ENCODE results near the gene ALG9. TPM values are rescaled to one million over a fixed set of nuclear protein-coding genes. Genes with fewer than 3 reads are reported as not detected.

The ALG9 gene
- total RNA-seq, 4 donors from 2014 or later, result 10.3 to 22.5 (median 14.9) TPM

GRCh38 chr11:111917312-111917711 lies 45.9 kb upstream of the ALG9 start:
- DNase-seq, result no peak
- Histone ChIP-seq H3K4me3 (no peak overlapping the region), H3K9me3 (no peaks in the 10 kb centered on the region), H3K4me1 (peaks cover 51 to 60% of the 10 kb centered on the region in 2 donors), H3K27me3 (no peaks in the 10 kb centered on the region), H3K27ac (peak overlapping the region; percentile 91 to 94 (median 92)), H3K36me3 (no peaks in the 10 kb centered on the region)
- TF ChIP-seq POLR2A (IDR thresholded peaks at IDR 0.05) (no peak), CTCF (IDR thresholded peaks at IDR 0.05 in 4 of 5, conservative IDR thresholded peaks at IDR 0.05 in 1 of 5) (no peak)
- in situ Hi-C loops (cut with MboI; ENCODE audit: low sequenced_read_pairs in 4 of 4) (no loop called here), intact Hi-C loops (cut with DNase I; ENCODE audit: low total_unique reads) (no loop called here)
- ATAC-seq, result no peak

- Histone ChIP-seq H3K4me1 (peaks cover 47 to 54% of the 10 kb centered on the region in 2 donors), H3K36me3 (no peaks in the 10 kb centered on the region), H3K4me3 (no peak overlapping the region), H3K27me3 (no peaks in the 10 kb centered on the region), H3K9me3 (no peaks in the 10 kb centered on the region), H3K27ac (peak overlapping the region; percentile 91 to 94 (median 92))
- DNase-seq, result no peak
- TF ChIP-seq CTCF (IDR thresholded peaks at IDR 0.05 in 4 of 5, conservative IDR thresholded peaks at IDR 0.05 in 1 of 5) (no peak), POLR2A (IDR thresholded peaks at IDR 0.05) (no peak)
- intact Hi-C loops (cut with DNase I; ENCODE audit: low total_unique reads) (no loop called here), in situ Hi-C loops (cut with MboI; ENCODE audit: low sequenced_read_pairs in 4 of 4) (no loop called here)
- ATAC-seq, result no peak
Measured at GRCh38 chr11:111916768-111917167, 45.4 kb upstream of the ALG9 start.

GRCh38 chr11:111913997-111914396 lies 42.6 kb upstream of the ALG9 start:
- in situ Hi-C loops (cut with MboI; ENCODE audit: low sequenced_read_pairs in 4 of 4), result loop anchor here in 1 of 4 donors (5.0 kb wide), 1 partner anchor 37 kb away; the partner anchor contains the start of genes CFAP68 and FDXACB1
- TF ChIP-seq POLR2A (IDR thresholded peaks at IDR 0.05), result no peak
- no peak for TF ChIP-seq CTCF (IDR thresholded peaks at IDR 0.05 in 4 of 5, conservative IDR thresholded peaks at IDR 0.05 in 1 of 5)
- Histone ChIP-seq H3K27me3 (no peaks in the 10 kb centered on the region), H3K9me3 (no peaks in the 10 kb centered on the region), H3K27ac (peak overlapping the region; percentile 91 to 97 (median 97)), H3K4me3 (peak overlapping the region; percentile 66 to 75 (median 69)), H3K4me1 (peaks cover 37 to 49% of the 10 kb centered on the region in 2 donors), H3K36me3 (peaks cover 0 to 16% of the 10 kb centered on the region in 2 donors)
- ATAC-seq (no peak), DNase-seq (peak; percentile 42 to 49)
- intact Hi-C loops (cut with DNase I; ENCODE audit: low total_unique reads), result loop anchor here (5.0 kb wide), 1 partner anchor 182 kb away; no protein-coding TSS in a partner anchor

- peaks cover 0 to 24% of the 10 kb centered on the region in 2 donors for H3K36me3 ChIP-seq
- H3K27me3 ChIP-seq, result no peaks in the 10 kb centered on the region
- DNase-seq (peak; percentile 31 to 43), ATAC-seq (peak; percentile 2 to 6)
- peak overlapping the region; percentile 66 to 75 (median 69) for H3K4me3 ChIP-seq
- peaks cover 36 to 50% of the 10 kb centered on the region in 2 donors for H3K4me1 ChIP-seq
- H3K27ac ChIP-seq, result peak overlapping the region; percentile 91 to 97 (median 97)
- in situ Hi-C loops (cut with MboI; ENCODE audit: low sequenced_read_pairs in 4 of 4), result loop anchor here in 1 of 4 donors (5.0 kb wide), 1 partner anchor 36 kb away; the partner anchor contains the start of genes CFAP68 and FDXACB1
- TF ChIP-seq CTCF (IDR thresholded peaks at IDR 0.05 in 4 of 5, conservative IDR thresholded peaks at IDR 0.05 in 1 of 5) (no peak), POLR2A (IDR thresholded peaks at IDR 0.05) (no peak)
- H3K9me3 ChIP-seq, result no peaks in the 10 kb centered on the region
- intact Hi-C loops (cut with DNase I; ENCODE audit: low total_unique reads), result loop anchor here (5.0 kb wide), 1 partner anchor 181 kb away; no protein-coding TSS in a partner anchor
Measured at GRCh38 chr11:111913031-111913861, 41.9 kb upstream of the ALG9 start.
